Panc1 (cell line): ENCODE data around the gene RNF11.

Experiments
- TCF7L2 ChIP-seq: IDR thresholded peaks from 2 replicates; pipeline ENCODE4 v1.6.1; 2011; ENCODE audit warnings: mild to moderate bottlenecking, low read depth, low read length, inconsistent platforms
- TF ChIP-seq, protein P1 (sequence below), 2 experiments: IDR thresholded peaks; 2 replicates each; pipeline ENCODE4 v1.6.1; 2011 to 2012; ENCODE audit warnings: low read depth in 2 of 2, control low read depth in 1 of 2, low read length in 1 of 2, mild to moderate bottlenecking in 1 of 2, moderate library complexity in 1 of 2; ENCODE audit not compliant: insufficient read depth in 1 of 2
- TF ChIP-seq, protein P2 (sequence below): fragments of 450-650 bp; IDR thresholded peaks from 2 replicates; pipeline ENCODE4 v1.5.1; 2017; ENCODE audit warnings: mild to moderate bottlenecking

DNA sequence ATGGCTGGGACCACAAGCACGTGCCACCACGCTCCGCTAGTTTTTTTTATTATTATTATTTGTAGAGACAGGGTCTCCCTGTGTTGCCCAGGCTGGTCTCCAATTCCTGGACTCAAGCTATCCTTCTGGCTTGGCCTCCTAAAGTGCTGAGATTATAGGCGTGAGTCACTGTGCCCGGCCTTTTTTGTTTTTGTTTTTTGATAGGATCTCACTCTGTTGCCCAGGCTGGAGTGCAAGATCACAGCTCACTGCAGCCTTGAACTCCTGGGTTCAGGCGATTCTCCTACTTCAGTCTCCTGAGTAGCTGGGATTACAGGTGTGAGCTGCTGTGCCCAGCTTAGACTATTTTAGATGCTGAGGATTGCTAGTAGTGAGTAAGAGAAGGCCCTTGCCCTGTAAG lies 11.8 kb upstream of the RNF11 start:
- TF ChIP-seq, protein P1, sequence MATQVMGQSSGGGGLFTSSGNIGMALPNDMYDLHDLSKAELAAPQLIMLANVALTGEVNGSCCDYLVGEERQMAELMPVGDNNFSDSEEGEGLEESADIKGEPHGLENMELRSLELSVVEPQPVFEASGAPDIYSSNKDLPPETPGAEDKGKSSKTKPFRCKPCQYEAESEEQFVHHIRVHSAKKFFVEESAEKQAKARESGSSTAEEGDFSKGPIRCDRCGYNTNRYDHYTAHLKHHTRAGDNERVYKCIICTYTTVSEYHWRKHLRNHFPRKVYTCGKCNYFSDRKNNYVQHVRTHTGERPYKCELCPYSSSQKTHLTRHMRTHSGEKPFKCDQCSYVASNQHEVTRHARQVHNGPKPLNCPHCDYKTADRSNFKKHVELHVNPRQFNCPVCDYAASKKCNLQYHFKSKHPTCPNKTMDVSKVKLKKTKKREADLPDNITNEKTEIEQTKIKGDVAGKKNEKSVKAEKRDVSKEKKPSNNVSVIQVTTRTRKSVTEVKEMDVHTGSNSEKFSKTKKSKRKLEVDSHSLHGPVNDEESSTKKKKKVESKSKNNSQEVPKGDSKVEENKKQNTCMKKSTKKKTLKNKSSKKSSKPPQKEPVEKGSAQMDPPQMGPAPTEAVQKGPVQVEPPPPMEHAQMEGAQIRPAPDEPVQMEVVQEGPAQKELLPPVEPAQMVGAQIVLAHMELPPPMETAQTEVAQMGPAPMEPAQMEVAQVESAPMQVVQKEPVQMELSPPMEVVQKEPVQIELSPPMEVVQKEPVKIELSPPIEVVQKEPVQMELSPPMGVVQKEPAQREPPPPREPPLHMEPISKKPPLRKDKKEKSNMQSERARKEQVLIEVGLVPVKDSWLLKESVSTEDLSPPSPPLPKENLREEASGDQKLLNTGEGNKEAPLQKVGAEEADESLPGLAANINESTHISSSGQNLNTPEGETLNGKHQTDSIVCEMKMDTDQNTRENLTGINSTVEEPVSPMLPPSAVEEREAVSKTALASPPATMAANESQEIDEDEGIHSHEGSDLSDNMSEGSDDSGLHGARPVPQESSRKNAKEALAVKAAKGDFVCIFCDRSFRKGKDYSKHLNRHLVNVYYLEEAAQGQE (IDR thresholded peaks at IDR 0.05; ENCODE audit: insufficient read depth in 1 of 2, low read depth in 2 of 2, low read length in 1 of 2) = no peak
- TF ChIP-seq, protein P2, sequence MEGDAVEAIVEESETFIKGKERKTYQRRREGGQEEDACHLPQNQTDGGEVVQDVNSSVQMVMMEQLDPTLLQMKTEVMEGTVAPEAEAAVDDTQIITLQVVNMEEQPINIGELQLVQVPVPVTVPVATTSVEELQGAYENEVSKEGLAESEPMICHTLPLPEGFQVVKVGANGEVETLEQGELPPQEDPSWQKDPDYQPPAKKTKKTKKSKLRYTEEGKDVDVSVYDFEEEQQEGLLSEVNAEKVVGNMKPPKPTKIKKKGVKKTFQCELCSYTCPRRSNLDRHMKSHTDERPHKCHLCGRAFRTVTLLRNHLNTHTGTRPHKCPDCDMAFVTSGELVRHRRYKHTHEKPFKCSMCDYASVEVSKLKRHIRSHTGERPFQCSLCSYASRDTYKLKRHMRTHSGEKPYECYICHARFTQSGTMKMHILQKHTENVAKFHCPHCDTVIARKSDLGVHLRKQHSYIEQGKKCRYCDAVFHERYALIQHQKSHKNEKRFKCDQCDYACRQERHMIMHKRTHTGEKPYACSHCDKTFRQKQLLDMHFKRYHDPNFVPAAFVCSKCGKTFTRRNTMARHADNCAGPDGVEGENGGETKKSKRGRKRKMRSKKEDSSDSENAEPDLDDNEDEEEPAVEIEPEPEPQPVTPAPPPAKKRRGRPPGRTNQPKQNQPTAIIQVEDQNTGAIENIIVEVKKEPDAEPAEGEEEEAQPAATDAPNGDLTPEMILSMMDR = no peak
- no peak for TF ChIP-seq TCF7L2
